Stimulated activated CD8-positive, alpha-beta memory T cell treated with anti-CD3 and anti-CD28 coated beads, Interleukin-15, amount 100 ng/mL, for 48 hours (primary cell): ENCODE results near the gene CCDC92.
A peak's percentile ranks its signal among the peaks of the same experiment; 100 is the strongest.
"Not testable (repeated sequence)": the region's sequence is repeated elsewhere in the genome, so short reads cannot be mapped to it uniquely, and the experiment has no call there.

Experiments used
- DNase-seq, 2 donors: peaks; one replicate each; pipeline ENCODE4 v3.0.0-alpha.2; 2020; ENCODE audit warnings: low read depth in 2 of 2

Gene CCDC92

GRCh38 chr12:123936956-123937706, 35.5 kb downstream of the CCDC92 start:
- DNase-seq, result no peak

- DNase-seq, result no peak
These were observed 36.2 kb downstream of the CCDC92 start for GRCh38 chr12:123936471-123936870.

GRCh38 chr12:123935956-123936355, 36.7 kb downstream of the CCDC92 start:
- DNase-seq, result no peak

GRCh38 chr12:123934829-123935228, 37.8 kb downstream of the CCDC92 start:
- DNase-seq, result no peak

GRCh38 chr12:123934016-123934620, 38.5 kb downstream of the CCDC92 start:
- no peak for DNase-seq

GRCh38 chr12:123933214-123933613, 39.4 kb downstream of the CCDC92 start:
- DNase-seq, result no peak

- peak in 1 of 2 donors; percentile 20 for DNase-seq
These were observed 40.8 kb downstream of the CCDC92 start for GRCh38 chr12:123931686-123932321.

GRCh38 chr12:123929946-123930583, 42.6 kb downstream of the CCDC92 start:
- no peak for DNase-seq

- no peak for DNase-seq
These were observed 43.7 kb downstream of the CCDC92 start for GRCh38 chr12:123928897-123929296.

GRCh38 chr12:123928274-123928865, 44.3 kb downstream of the CCDC92 start:
- no peak for DNase-seq

GRCh38 chr12:123924539-123924938, 48.1 kb downstream of the CCDC92 start:
- DNase-seq, result no peak

GRCh38 chr12:123923927-123924326, 48.7 kb downstream of the CCDC92 start:
- DNase-seq, result no peak

- no peak for DNase-seq
These were observed 49.6 kb downstream of the CCDC92 start for GRCh38 chr12:123923038-123923437.

- no peak for DNase-seq
These were observed 52.7 kb downstream of the CCDC92 start for GRCh38 chr12:123919980-123920360.

GRCh38 chr12:123917337-123917850, 55.2 kb downstream of the CCDC92 start:
- DNase-seq, result no peak

GRCh38 chr12:123916729-123917128, 55.9 kb downstream of the CCDC92 start:
- peak; percentile 52 to 73 for DNase-seq

- DNase-seq, result no peak
These were observed 57.8 kb downstream of the CCDC92 start for GRCh38 chr12:123914726-123915333.

- DNase-seq, result no peak
These were observed 59.9 kb downstream of the CCDC92 start for GRCh38 chr12:123912415-123913380.

- DNase-seq, result not testable (repeated sequence)
These were observed 60.8 kb downstream of the CCDC92 start for GRCh38 chr12:123911672-123912409.
